Dedifferentiated amniotic fluid mesenchymal stem cell (primary cell): ENCODE results near the gene DENND10.
"Not testable (repeated sequence)": the region's sequence is repeated elsewhere in the genome, so short reads cannot be mapped to it uniquely, and the experiment has no call there.

Experiments used
- DNase-seq: peaks from one replicate; pipeline ENCODE4 v3.0.0-alpha.2; 2016; ENCODE audit errors: extremely low spot score

Gene DENND10

DNA sequence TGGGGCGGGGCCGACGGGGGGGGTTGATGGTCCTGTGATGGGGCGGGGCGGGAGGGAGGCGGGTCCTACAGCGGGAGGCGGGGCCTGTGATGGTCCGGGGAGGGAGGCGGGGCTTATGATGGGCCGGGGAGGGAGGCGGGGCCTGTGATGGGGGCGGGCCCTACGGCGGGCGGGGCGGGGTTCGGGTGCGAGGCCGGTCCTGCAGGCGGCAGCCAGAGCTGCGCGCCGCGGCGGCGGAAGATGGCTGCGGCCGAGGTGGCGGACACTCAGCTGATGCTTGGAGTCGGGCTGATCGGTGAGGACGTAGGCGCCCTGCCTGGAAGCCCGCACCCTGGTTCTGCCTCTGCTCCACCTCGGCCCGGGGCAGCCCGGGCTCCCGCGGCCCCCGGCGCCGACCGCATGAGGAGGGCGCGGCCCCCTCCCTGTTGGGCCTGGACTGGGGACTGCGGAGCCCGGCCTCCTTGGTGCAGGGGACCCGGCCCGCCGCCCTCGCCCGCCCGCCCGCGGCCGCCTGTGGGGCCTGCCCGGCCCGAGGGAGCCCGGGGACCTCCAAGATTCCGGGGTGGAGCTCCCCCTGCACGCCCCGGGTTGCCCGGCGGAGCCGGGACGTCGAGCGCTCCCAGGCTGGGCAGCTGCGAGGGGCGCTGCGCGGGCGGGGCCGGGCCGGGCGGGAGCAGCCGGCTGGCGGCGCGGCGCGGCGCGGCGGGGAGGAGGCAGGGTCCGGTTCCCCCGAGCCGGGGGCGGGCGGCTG is at the start of gene DENND10:
TSS of gene DENND10 (plus strand) at position 211 of the 751 bp plus-strand sequence. CDS start at position 241, 30 bp downstream.
- DNase-seq, result peak; percentile 65

DNA sequence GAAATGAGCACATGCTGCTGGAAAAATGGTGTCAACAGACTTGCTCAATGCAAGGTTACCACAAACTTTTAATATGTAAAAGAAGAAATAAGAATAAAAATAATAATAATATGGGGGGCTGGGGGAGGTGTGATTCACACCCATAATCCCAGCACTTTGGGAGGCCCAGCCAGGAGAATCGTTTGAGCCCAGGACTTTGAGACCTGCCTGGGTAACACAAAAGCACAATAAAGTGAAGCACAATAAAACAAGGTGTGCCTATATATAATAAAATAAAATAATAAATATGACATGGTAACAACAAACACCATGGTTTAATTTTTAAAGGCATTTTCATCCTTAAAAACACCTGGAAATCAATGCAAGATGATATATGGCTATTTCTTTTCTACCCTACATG is 48.4 kb upstream of the DENND10 start:
- no peak for DNase-seq

DNA sequence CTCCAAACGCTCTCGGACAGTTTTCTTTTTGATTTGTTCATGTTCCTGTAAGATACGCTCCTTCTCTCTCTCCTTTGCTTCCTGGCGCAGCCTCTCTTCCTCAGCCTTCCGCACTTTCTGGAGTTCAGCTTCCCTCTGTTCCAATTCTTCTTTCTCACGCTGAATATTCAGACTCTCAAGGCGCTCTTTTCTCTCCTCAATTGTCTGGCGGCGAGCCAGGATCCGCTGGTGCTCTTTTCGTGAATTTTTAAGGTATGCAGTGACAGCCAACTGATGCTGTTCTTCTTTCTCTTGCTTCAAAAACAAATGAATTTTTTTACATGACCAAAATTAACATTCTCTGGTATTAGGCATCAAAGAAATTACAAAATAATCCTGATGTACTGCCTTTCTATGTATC is 45.9 kb upstream of the DENND10 start:
- DNase-seq, result no peak

GRCh38 chr10:119059557-119059956 is 44.4 kb upstream of the DENND10 start:
- DNase-seq, result no peak

DNA sequence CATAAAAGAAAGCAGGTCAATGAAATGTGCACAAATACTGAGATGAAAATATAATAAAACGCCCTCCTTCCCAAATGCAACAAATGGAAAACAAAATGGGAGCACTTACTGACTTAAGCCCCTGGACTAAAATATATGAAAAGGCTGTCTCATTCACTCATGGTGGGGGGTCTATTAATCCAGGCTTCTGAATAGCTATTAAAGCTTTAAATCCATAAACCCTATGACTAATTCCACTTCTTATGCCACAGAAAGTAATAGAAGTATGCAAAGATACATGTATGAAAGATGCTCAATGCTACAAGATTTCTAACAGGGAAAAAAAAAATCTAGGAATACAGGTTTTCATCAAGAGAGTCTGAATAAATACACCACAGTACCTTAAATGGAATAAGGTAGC is 43.8 kb upstream of the DENND10 start:
- no peak for DNase-seq

DNA sequence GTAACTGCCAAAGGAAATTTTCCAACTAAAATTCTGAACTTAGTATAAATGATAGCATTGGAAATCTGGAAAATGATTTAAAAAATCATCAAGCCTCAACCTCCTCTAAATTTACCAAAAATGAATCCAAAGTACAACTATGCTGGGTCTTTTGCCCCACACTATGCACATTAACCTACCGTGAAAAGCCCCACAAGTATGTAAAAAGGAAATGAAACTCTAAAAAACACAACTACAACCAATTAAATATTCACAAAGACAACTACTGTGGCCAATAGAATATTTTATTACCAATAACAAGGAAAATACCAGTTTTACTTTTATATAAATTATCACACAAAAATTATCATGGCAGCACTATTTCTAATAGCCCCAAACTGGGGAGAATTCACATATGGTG is 42.6 kb upstream of the DENND10 start:
- no peak for DNase-seq

GRCh38 chr10:119061926-119062325 is 42.0 kb upstream of the DENND10 start:
- no peak for DNase-seq

DNA sequence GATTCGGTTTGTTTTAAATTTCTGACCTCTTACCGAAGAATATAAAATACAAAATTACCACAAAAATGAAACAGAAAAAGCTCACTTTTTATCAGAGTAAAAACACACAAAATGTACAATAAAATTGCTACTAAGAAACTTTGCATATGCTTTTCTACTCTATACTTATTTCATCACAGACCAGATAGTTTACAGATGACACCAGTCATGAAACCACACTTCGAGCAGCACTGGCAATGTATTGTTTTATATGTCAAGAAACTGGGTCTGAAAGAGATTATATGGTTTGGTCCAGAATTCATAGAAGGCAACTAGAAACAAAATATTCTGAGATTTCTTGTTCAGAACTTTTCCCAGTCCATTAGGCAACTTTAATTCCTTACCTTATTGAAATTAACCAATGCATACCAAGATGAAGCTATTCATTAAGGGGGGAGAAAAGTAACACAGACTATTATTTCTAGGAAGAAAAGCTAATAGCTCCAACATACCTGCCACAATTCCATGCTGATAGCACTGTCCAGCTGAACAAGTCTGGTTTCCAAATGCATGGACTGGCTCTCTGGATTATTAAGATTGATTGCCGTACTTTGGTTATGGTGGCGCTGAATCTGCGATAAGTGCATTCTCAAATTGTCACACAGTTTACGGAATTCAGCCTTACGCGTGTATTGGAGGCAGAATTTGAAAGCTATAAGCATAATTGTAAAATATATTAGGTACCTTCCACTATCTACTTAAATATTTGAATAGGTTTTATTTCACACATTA is 33.3 kb upstream of the DENND10 start:
- DNase-seq, result no peak

- DNase-seq, result no peak
Measured at GRCh38 chr10:119073584-119073983, 30.3 kb upstream of the DENND10 start.

- DNase-seq, result no peak
Measured at GRCh38 chr10:119078422-119079179, 25.3 kb upstream of the DENND10 start.

DNA sequence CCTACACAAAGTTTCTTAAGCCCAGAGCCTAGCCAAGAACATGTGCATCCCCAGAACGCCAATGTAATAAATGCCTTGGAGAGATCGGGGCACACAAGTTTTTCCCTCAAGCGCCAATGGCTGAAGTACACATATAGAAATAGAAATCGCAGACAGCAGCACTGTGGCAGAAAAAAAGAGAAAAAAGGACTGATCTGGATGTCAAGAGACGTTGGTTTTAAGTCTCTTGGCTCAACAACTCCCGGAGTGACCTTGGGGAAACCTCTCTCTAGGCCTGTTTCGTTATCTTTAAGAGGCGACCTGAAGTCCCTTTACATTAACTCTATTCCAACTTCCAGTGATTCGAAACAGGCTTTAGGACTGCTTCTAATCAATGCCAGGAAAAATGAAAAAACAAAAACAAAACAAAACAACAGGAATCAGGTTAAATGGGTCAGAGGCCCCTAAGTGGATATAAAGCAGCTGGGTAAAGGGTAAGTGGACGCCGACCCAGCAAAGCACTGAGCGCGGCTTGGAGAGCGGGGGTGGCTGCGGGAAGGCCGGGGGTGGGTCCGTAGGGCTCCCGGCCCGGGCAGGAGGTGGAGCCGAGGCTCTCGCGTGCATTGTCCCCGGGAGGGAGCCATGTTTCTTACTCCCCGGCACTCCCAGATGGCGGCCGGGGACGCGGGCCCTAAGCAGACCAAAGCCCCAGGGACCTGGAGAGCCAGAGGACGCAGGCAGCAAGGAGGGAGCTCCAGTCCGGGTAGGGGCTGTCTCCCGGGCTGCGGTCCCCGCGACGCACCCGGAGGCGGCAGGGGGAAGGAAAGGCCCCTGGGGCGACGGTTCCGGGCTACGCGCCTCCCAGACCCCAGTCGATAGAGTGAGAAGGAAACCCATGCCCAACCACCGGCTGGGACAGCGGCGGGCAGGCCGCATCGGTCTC is 24.1 kb upstream of the DENND10 start:
- DNase-seq, result peak; percentile 78

DNA sequence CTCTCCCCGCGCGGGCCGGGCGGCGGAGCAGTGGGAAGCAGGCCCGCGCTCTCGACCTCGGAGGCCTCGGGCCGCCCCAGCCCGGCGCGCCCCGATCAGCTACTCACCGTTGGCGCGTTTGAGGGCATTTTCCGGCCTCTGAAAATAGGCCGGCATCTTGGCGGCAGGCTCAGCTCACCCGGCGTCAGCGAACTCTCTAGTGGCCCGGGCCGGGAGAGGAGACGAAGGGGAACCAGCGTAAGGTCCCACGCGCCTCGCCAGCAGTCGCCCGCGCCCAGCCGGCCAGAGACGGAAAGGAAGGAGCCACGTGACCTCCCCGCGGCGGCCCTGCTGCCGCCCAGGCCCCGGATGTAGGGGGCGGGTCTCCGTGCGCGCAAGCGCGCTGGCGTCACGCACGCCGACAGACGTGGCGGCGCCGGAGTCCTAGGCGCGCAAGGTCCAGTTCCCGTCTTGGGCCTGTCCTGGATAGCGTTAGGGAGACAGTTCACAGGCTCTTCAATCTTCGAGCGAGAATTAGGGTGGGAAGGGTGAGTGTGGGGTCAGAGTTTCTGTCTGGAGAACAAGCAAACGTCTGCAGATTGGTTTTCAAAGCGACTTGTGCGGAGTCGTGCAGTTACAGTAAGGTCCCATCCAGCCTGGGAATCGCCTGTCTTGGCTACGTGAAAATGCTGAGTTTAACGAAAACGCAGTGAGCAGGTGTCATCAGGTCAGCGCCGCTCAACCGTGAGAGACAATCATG is 23.2 kb upstream of the DENND10 start, which contains the start of gene EIF3A:
TSS of gene EIF3A (minus strand) at position 297 of the 739 bp plus-strand sequence. CDS start at position 156, 141 bp downstream.
- DNase-seq, result peak; percentile 85

DNA sequence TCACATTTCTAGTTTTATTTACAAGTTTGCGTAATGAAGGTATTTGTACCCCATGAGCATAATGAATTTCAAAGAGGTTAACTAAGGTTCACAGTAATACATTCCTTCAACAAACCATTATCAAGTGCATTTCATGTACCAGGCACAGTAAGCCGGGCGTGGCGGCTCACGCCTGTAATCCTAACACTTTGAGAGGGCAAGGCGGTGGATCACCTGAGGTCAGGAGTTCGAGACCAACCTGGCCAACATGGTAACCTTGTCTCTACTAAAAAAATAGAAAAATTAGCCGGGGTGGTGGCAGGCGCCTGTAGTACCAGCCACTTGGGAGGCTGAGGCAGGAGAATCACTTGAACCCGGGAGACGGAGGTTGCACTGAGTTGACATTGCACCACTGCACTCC is 19.0 kb upstream of the DENND10 start:
- no peak for DNase-seq

DNA sequence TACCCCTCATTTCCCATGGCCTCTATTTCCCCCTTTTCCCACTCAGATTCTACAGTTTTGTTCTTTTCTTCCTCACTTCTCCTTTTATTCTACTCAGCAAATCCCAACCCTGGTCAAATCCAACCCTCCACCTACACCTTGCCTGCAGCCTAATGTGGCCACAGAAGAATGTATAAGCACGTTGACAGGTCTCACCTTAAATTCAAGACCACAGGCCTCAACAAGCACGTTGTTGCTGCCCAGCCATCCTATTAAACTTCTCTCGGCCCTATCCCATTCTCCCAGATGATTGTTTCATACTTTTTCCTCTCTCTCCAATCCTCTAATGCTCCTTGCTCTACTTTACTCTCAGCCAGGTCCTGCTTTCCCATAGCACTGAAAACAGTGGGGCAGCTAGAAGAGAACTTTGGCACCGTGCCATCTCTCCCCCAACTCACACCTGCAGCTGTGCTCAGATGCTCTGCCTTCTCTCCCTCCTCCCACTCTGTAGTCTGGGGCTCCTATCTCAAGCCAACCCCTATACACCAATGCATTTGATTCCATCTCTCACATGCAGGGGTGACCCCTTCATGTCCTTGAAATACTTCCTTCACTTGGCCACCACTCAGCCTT is 16.5 kb upstream of the DENND10 start:
- no peak for DNase-seq

DNA sequence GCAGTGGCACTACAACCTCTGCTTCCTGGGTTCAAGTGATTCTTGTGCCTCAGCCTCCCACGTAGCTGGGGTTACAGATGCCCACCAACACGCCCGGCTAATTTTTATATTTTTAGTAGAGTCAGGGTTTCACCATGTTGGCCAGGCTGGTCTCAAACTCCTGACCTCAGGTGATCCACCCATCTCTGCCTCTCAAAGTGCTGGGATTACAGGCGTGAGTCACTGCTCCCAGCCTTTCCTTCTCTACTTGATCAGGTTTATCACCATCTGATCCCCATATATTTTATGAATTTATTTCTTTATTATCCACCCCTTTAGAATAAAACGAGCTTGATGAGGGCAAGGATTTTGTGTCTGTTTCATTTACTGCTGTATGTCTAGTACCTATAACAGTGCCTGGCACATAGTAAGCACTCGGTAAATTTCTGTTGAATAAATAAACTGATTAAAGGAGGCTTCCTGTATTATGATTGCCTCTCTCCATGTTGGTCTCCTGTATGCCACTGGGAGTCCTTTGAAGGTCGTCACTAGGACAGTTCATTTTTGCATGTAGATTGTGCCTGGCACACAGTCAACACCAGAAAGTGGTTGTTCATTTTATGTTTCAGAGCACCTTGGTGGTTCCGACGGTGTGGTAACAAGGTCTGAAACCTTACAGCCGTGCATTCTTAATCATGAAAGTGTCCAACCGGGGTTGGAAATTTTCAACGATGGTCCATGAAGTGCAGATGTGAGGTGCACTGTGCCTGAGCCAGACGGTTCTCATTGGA is 13.7 kb upstream of the DENND10 start:
- no peak for DNase-seq

DNA sequence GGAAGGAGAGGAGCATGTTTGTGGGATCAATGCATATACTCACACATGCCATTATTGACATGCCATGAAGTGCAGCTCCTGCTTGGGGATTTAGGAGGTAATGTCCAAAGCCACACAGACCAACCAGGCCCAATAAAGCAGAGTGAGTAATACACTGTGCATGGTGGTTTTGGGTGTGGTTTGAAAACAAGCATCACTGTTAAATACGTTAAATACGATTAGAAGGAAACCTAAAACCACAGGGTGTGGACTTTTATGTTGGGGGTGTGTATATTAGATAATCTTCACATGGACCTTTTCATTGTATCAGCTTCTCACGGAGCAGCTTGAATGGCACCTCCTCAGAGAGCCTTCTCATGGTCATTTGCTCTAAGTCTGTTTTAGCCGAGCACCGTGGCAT is 12.9 kb upstream of the DENND10 start:
- DNase-seq, result peak; percentile 82

- DNase-seq, result no peak
Measured at GRCh38 chr10:119095640-119096039, 8.3 kb upstream of the DENND10 start.

GRCh38 chr10:119096641-119097415 is 7.1 kb upstream of the DENND10 start:
- DNase-seq, result not testable (repeated sequence)
